Measurements from ENCODE around the gene KRCC1.

GRCh38 chr2:88070055-88070454, 14.5 kb upstream of the KRCC1 start:
- no peak for TF ChIP-seq CTCF (IDR thresholded peaks at IDR 0.05)
- no peak for TF ChIP-seq POLR2A (IDR thresholded peaks at IDR 0.05)
